H9 (cell line): Measurements from ENCODE around the gene MPC1. TPM values are rescaled to one million over a fixed set of nuclear protein-coding genes. Genes with fewer than 3 reads are reported as not detected.

Source experiments
- DNase-seq: peaks from one replicate; pipeline ENCODE4 v3.0.0-alpha.2; 2017
- H2AFZ ChIP-seq: one replicate; pipeline ENCODE4 v1.6.1; 2013; ENCODE audit warnings: mild to moderate bottlenecking, low read length, control low read depth, moderate library complexity
- H2AK5ac ChIP-seq: 2 replicates; pipeline ENCODE4 v1.6.1; 2013; ENCODE audit warnings: low read length, control low read depth, mixed read lengths; ENCODE audit not compliant: insufficient read length
- H2BK120ac ChIP-seq: one replicate; pipeline ENCODE4 v1.6.1; 2013; ENCODE audit warnings: low read depth, mild to moderate bottlenecking, low read length, control low read depth, inconsistent platforms; ENCODE audit not compliant: poor library complexity, severe bottlenecking
- H2BK12ac ChIP-seq: 2 replicates; pipeline ENCODE4 v1.6.1; 2013; ENCODE audit warnings: low read length, control low read depth, mixed read lengths, low read depth; ENCODE audit not compliant: insufficient read length
- H2BK15ac ChIP-seq: 2 replicates; pipeline ENCODE4 v1.6.1; 2013; ENCODE audit warnings: low read depth, low read length, control low read depth
- H2BK20ac ChIP-seq: one replicate; pipeline ENCODE4 v1.6.1; 2013; ENCODE audit warnings: low read depth, mild to moderate bottlenecking, low read length, control low read depth, inconsistent platforms; ENCODE audit not compliant: poor library complexity, severe bottlenecking
- H2BK5ac ChIP-seq: 2 replicates; pipeline ENCODE4 v1.6.1; 2013; ENCODE audit warnings: low read length, control low read depth, mixed read lengths; ENCODE audit not compliant: insufficient read length
- H3K14ac ChIP-seq: 2 replicates; pipeline ENCODE4 v1.6.1; 2013; ENCODE audit warnings: low read length, control low read depth; ENCODE audit not compliant: insufficient read depth
- H3K18ac ChIP-seq: 2 replicates; pipeline ENCODE4 v1.6.1; 2013; ENCODE audit warnings: low read depth, mild to moderate bottlenecking, mixed read lengths, low read length, control low read depth; ENCODE audit not compliant: insufficient read length
- H3K23ac ChIP-seq: 2 replicates; pipeline ENCODE4 v1.6.1; 2013; ENCODE audit warnings: low read length, control low read depth, mixed read lengths, low read depth; ENCODE audit not compliant: insufficient read length
- H3K23me2 ChIP-seq: 2 replicates; pipeline ENCODE4 v1.6.1; 2013; ENCODE audit warnings: low read depth, mild to moderate bottlenecking, mixed read lengths, low read length, control low read depth; ENCODE audit not compliant: insufficient read length, poor library complexity, severe bottlenecking
- H3K27ac ChIP-seq: 2 replicates; pipeline ENCODE4 v1.5.1; 2013; ENCODE audit warnings: low read length, control low read depth, mixed read lengths, low read depth; ENCODE audit not compliant: insufficient read length
- H3K27me3 ChIP-seq: 2 replicates; pipeline ENCODE4 v1.6.1; 2013; ENCODE audit warnings: low read length, control low read depth, inconsistent platforms; ENCODE audit not compliant: insufficient read depth
- H3K4ac ChIP-seq: 2 replicates; pipeline ENCODE4 v1.6.1; 2013; ENCODE audit warnings: low read depth, mild to moderate bottlenecking, control low read depth, inconsistent platforms, low read length, moderate library complexity
- H3K4me1 ChIP-seq: 2 replicates; pipeline ENCODE4 v1.6.1; 2013; ENCODE audit warnings: low read length, control low read depth, inconsistent platforms; ENCODE audit not compliant: insufficient read depth
- H3K4me2 ChIP-seq: 2 replicates; pipeline ENCODE4 v1.6.1; 2013; ENCODE audit warnings: low read length, control low read depth, mixed read lengths; ENCODE audit not compliant: insufficient read length, insufficient read depth
- H3K56ac ChIP-seq: 2 replicates; pipeline ENCODE4 v1.6.1; 2013; ENCODE audit warnings: low read depth, mild to moderate bottlenecking, mixed read lengths, low read length, control low read depth; ENCODE audit not compliant: insufficient read length
- H3K79me1 ChIP-seq: 2 replicates; pipeline ENCODE4 v1.6.1; 2013; ENCODE audit warnings: low read depth, mild to moderate bottlenecking, moderate library complexity, low read length, control low read depth, inconsistent platforms; ENCODE audit not compliant: insufficient read depth, poor library complexity, severe bottlenecking
- H3K79me2 ChIP-seq: 2 replicates; pipeline ENCODE4 v1.6.1; 2013; ENCODE audit warnings: low read length, control low read depth, inconsistent platforms; ENCODE audit not compliant: insufficient read depth
- H3K9ac ChIP-seq: 2 replicates; pipeline ENCODE4 v1.6.1; 2013; ENCODE audit warnings: low read length, control low read depth, mixed read lengths; ENCODE audit not compliant: insufficient read length; ENCODE audit errors: extremely low read depth
- H3K9me3 ChIP-seq: one replicate; pipeline ENCODE4 v1.6.1; 2013; ENCODE audit warnings: low read depth, low read length, inconsistent platforms; ENCODE audit not compliant: control insufficient read depth
- H3T11ph ChIP-seq: one replicate; pipeline ENCODE4 v1.6.1; 2013; ENCODE audit warnings: mild to moderate bottlenecking, low read length, control low read depth, inconsistent platforms
- H4K20me1 ChIP-seq: one replicate; pipeline ENCODE4 v1.6.1; 2013; ENCODE audit not compliant: control insufficient read depth, insufficient read length, insufficient read depth
- H4K5ac ChIP-seq: 2 replicates; pipeline ENCODE4 v1.6.1; 2013; ENCODE audit warnings: low read depth, mild to moderate bottlenecking, mixed read lengths, low read length, control low read depth; ENCODE audit not compliant: insufficient read length
- H4K8ac ChIP-seq: replicated peaks from 2 replicates; pipeline ENCODE4 v1.6.1; 2013; ENCODE audit warnings: low read length, control low read depth, mixed read lengths, low read depth; ENCODE audit not compliant: insufficient read length
- H4K91ac ChIP-seq: 2 replicates; pipeline ENCODE4 v1.6.1; 2013; ENCODE audit warnings: low read depth, mild to moderate bottlenecking, moderate library complexity, mixed read lengths, low read length, control low read depth; ENCODE audit not compliant: insufficient read length
- H3K27ac Mint-ChIP-seq, 3 experiments: 2 replicates in 2 of 3; 3 replicates in 1 of 3; pipeline ENCODE4 v1.8.0; 2020 to 2021; ENCODE audit warnings: mixed read lengths in 3 of 3, mild to moderate bottlenecking in 1 of 3, moderate library complexity in 1 of 3
- H3K27me3 Mint-ChIP-seq: 2 replicates; pipeline ENCODE4 v1.8.0; 2021; ENCODE audit warnings: low read depth, mild to moderate bottlenecking, moderate library complexity, mixed read lengths
- H3K36me3 Mint-ChIP-seq, 3 experiments: 2 replicates in 2 of 3; 3 replicates in 1 of 3; pipeline ENCODE4 v1.8.0; 2020 to 2021; ENCODE audit warnings: low read depth in 3 of 3, mixed read lengths in 3 of 3; ENCODE audit not compliant: insufficient read depth in 1 of 3
- H3K4me1 Mint-ChIP-seq, 2 experiments: 2 replicates each; pipeline ENCODE4 v1.8.0; 2020; ENCODE audit warnings: mixed read lengths in 2 of 2
- H3K4me3 Mint-ChIP-seq, 2 experiments: 2 replicates in 1 of 2; 3 replicates in 1 of 2; pipeline ENCODE4 v1.8.0; 2020 to 2021; ENCODE audit warnings: mild to moderate bottlenecking in 2 of 2, mixed read lengths in 2 of 2, moderate library complexity in 1 of 2
- H3K9me3 Mint-ChIP-seq, 2 experiments: 2 replicates in 1 of 2; 3 replicates in 1 of 2; pipeline ENCODE4 v1.8.0; 2020; ENCODE audit warnings: mild to moderate bottlenecking in 2 of 2, mixed read lengths in 2 of 2, moderate library complexity in 1 of 2
- WGBS: extraction: QIAGEN DNeasy Blood & Tissue Kit; methylation state at CpG from one replicate; pipeline ENCODE4 v1.1.7; 2013; ENCODE audit warnings: missing lambda C conversion rate, low lambda C conversion rate, mixed read lengths; ENCODE audit not compliant: insufficient read length; ENCODE audit errors: extremely low coverage; 5-methylcytosine and 5-hydroxymethylcytosine counted together
- total RNA-seq: library from RNA; stranded (reverse); gene quantifications from 2 replicates; pipeline ENCODE4 v1.2.1, GENCODE V29; 2021
- TF ChIP-seq, protein P1 (sequence below): fragments of 200-600 bp; sonication (generic); conservative IDR thresholded peaks from 3 replicates; pipeline ENCODE4 v1.8.0; 2021; ENCODE audit warnings: antibody characterized with exemption, mild to moderate bottlenecking

MPC1 gene
- total RNA-seq, 1 experiment from 2014 or later = 10.0 TPM

- Histone ChIP-seq H3K23me2 (no peaks in the 10 kb centered on the region), H4K91ac (no peak overlapping the region), H3K27ac (no peak overlapping the region), H3K14ac (no peak overlapping the region), H3K27me3 (no peaks in the 10 kb centered on the region), H4K5ac (no peak overlapping the region), H3K56ac (no peak overlapping the region), H3K4ac (no peak overlapping the region), H2BK15ac (no peak overlapping the region), H3K4me2 (no peak overlapping the region), H3K18ac (no peak overlapping the region), H3K79me2 (no peaks in the 10 kb centered on the region), H2BK12ac (no peak overlapping the region), H3T11ph (no peak overlapping the region), H3K79me1 (no peaks in the 10 kb centered on the region), H4K20me1 (no peaks in the 10 kb centered on the region), H3K23ac (no peak overlapping the region), H2BK120ac (no peak overlapping the region), H2BK5ac (no peak overlapping the region), H2BK20ac (no peak overlapping the region), H2AFZ (no peak overlapping the region), H2AK5ac (no peak overlapping the region), H3K9me3 (no peaks in the 10 kb centered on the region), H3K9ac (no peak overlapping the region), H3K4me1 (no peaks in the 10 kb centered on the region), H4K8ac (no peak overlapping the region)
- H3K27ac Mint-ChIP-seq = no peak overlapping the region
- WGBS = no CpG with 5 or more reads among the region's 17 CpGs
- no peak for DNase-seq
- peaks cover 17 to 28% (median 25%) of the 10 kb centered on the region in 3 experiments; a peak in 5 of 7 replicates for H3K36me3 Mint-ChIP-seq
- H3K27me3 Mint-ChIP-seq = no peaks in the 10 kb centered on the region
- no peak overlapping the region for H3K4me3 Mint-ChIP-seq
- TF ChIP-seq, protein P1, sequence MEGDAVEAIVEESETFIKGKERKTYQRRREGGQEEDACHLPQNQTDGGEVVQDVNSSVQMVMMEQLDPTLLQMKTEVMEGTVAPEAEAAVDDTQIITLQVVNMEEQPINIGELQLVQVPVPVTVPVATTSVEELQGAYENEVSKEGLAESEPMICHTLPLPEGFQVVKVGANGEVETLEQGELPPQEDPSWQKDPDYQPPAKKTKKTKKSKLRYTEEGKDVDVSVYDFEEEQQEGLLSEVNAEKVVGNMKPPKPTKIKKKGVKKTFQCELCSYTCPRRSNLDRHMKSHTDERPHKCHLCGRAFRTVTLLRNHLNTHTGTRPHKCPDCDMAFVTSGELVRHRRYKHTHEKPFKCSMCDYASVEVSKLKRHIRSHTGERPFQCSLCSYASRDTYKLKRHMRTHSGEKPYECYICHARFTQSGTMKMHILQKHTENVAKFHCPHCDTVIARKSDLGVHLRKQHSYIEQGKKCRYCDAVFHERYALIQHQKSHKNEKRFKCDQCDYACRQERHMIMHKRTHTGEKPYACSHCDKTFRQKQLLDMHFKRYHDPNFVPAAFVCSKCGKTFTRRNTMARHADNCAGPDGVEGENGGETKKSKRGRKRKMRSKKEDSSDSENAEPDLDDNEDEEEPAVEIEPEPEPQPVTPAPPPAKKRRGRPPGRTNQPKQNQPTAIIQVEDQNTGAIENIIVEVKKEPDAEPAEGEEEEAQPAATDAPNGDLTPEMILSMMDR = no peak
- H3K9me3 Mint-ChIP-seq = peaks cover 3 to 4% of the 10 kb centered on the region in 2 experiments; a peak in 2 of 5 replicates
- 0 out of 4 replicates have a peak, but pooled peaks cover 0 to 4% of the 10 kb centered on the region in 2 experiments for H3K4me1 Mint-ChIP-seq
Observed at GRCh38 chr6:166430269-166430668, 47.5 kb upstream of the MPC1 start.
